ENCODE results near the gene ADAMTS3. TPM values are rescaled to one million over a fixed set of nuclear protein-coding genes. Genes with fewer than 3 reads are reported as not detected.

ADAMTS3 gene
- total and polyA plus RNA-seq, 9 of the 15 experiments (the other 6 are each of a cell fraction or from before 2014, with no cell fraction given), result 4.0 to 18.0 (median 12.1) TPM

DNA sequence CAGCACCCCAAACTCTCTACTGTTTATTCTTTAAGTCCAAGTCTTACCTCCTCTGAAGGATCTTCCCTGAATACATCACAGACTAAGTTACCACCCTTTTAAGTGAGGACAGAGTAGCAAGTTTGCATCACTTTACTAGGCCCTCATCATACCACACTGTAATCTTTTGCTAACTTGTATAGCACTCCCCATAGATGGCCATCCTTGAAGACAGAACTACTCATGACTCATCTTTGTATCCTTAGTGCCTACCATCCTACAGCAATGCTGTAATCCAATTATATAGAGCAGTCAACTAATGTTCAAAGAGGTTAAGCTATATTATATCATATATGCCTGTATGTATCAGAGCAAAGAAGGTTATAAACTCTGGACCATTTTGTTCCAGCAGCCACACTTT, 101.4 kb downstream of the ADAMTS3 start:
- CTCF ChIA-PET (ENCODE audit: low intra/inter-chr PET ratio), result no interaction called here
- TF ChIP-seq, protein P1, sequence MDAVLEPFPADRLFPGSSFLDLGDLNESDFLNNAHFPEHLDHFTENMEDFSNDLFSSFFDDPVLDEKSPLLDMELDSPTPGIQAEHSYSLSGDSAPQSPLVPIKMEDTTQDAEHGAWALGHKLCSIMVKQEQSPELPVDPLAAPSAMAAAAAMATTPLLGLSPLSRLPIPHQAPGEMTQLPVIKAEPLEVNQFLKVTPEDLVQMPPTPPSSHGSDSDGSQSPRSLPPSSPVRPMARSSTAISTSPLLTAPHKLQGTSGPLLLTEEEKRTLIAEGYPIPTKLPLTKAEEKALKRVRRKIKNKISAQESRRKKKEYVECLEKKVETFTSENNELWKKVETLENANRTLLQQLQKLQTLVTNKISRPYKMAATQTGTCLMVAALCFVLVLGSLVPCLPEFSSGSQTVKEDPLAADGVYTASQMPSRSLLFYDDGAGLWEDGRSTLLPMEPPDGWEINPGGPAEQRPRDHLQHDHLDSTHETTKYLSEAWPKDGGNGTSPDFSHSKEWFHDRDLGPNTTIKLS (IDR thresholded peaks at IDR 0.05; ENCODE audit: borderline replicate concordance, low read depth), result no peak
- TF ChIP-seq CBX5 (IDR thresholded peaks at IDR 0.05; ENCODE audit: borderline replicate concordance, low read depth), result no peak
- no peak for TF ChIP-seq NCOA2 (IDR thresholded peaks at IDR 0.05; ENCODE audit: partially characterized antibody in 2 of 2)
- TF ChIP-seq, protein P2, sequence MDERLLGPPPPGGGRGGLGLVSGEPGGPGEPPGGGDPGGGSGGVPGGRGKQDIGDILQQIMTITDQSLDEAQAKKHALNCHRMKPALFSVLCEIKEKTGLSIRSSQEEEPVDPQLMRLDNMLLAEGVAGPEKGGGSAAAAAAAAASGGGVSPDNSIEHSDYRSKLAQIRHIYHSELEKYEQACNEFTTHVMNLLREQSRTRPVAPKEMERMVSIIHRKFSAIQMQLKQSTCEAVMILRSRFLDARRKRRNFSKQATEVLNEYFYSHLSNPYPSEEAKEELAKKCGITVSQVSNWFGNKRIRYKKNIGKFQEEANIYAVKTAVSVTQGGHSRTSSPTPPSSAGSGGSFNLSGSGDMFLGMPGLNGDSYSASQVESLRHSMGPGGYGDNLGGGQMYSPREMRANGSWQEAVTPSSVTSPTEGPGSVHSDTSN (CRISPR knock-in tag; IDR thresholded peaks at IDR 0.05; ENCODE audit: low read depth), result no peak
- TF ChIP-seq, protein P2 (tag; conservative IDR thresholded peaks at IDR 0.05; ENCODE audit: low read depth), result no peak
- TF ChIP-seq SP1 (CRISPR knock-in tag; IDR thresholded peaks at IDR 0.05), result no peak
- no peak for TF ChIP-seq SMAD3 (CRISPR knock-in tag; conservative IDR thresholded peaks at IDR 0.05)
- TF ChIP-seq, protein P3, sequence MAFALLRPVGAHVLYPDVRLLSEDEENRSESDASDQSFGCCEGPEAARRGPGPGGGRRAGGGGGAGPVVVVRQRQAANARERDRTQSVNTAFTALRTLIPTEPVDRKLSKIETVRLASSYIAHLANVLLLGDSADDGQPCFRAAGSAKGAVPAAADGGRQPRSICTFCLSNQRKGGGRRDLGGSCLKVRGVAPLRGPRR (CRISPR knock-in tag; IDR thresholded peaks at IDR 0.05), result no peak
- no peak for TF ChIP-seq NELFE (IDR thresholded peaks at IDR 0.05; ENCODE audit: insufficient read depth, insufficient read length)
- TF ChIP-seq ZNF408 (CRISPR knock-in tag; IDR thresholded peaks at IDR 0.05; ENCODE audit: low read depth), result no peak
- no peak for TF ChIP-seq ZNF699 (CRISPR knock-in tag; IDR thresholded peaks at IDR 0.05; ENCODE audit: insufficient replicate concordance)
- TF ChIP-seq, protein P4, sequence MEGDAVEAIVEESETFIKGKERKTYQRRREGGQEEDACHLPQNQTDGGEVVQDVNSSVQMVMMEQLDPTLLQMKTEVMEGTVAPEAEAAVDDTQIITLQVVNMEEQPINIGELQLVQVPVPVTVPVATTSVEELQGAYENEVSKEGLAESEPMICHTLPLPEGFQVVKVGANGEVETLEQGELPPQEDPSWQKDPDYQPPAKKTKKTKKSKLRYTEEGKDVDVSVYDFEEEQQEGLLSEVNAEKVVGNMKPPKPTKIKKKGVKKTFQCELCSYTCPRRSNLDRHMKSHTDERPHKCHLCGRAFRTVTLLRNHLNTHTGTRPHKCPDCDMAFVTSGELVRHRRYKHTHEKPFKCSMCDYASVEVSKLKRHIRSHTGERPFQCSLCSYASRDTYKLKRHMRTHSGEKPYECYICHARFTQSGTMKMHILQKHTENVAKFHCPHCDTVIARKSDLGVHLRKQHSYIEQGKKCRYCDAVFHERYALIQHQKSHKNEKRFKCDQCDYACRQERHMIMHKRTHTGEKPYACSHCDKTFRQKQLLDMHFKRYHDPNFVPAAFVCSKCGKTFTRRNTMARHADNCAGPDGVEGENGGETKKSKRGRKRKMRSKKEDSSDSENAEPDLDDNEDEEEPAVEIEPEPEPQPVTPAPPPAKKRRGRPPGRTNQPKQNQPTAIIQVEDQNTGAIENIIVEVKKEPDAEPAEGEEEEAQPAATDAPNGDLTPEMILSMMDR (IDR thresholded peaks at IDR 0.05 in 2 of 3, conservative IDR thresholded peaks at IDR 0.05 in 1 of 3; ENCODE audit: insufficient read depth in 2 of 3, low read depth in 1 of 3, low read length in 3 of 3), result no peak
- TF ChIP-seq, protein P5, sequence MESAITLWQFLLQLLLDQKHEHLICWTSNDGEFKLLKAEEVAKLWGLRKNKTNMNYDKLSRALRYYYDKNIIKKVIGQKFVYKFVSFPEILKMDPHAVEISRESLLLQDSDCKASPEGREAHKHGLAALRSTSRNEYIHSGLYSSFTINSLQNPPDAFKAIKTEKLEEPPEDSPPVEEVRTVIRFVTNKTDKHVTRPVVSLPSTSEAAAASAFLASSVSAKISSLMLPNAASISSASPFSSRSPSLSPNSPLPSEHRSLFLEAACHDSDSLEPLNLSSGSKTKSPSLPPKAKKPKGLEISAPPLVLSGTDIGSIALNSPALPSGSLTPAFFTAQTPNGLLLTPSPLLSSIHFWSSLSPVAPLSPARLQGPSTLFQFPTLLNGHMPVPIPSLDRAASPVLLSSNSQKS (CRISPR knock-in tag; IDR thresholded peaks at IDR 0.05), result no peak

More for the DNA sequence above, 101.4 kb downstream of the ADAMTS3 start:
- no peaks in the 10 kb centered on the region for H3K9me1 ChIP-seq (ENCODE audit: control insufficient read depth, insufficient read depth, low read length)
- POLR2A ChIA-PET, result no interaction called here
- FAIRE-seq (no peak), DNase-seq (ENCODE audit: extremely low read depth in 1 of 4, low spot score in 3 of 4) (no peak), ATAC-seq (no peak)
- peaks cover 40% of the 10 kb centered on the region for H3K79me2 ChIP-seq (ENCODE audit: control insufficient read depth, insufficient read depth, low read length)
- no peak overlapping the region for H3K4me2 ChIP-seq (ENCODE audit: insufficient read depth, low read length)
- no peak overlapping the region for H3K4me3 ChIP-seq
- H3K9ac ChIP-seq (ENCODE audit: insufficient read depth in 1 of 2, low read depth in 2 of 2, low read length in 2 of 2), result no peak overlapping the region
- H3K27me3 ChIP-seq (ENCODE audit: control insufficient read depth in 2 of 2, insufficient read depth in 2 of 2, low read length in 2 of 2), result no peaks in the 10 kb centered on the region
- no TSS peak for BruUV-seq (replicated peaks)
- H3K27ac ChIP-seq (ENCODE audit: extremely low read depth, low read depth, low read length), result no peak overlapping the region
- no peak overlapping the region for H2AFZ ChIP-seq (ENCODE audit: low read depth, low read length)
- H3K4me1 ChIP-seq (replicated peaks in 1 of 2; ENCODE audit: control insufficient read depth in 2 of 2, insufficient read depth in 2 of 2, low read length in 2 of 2), result peaks cover 0 to under 1% of the 10 kb centered on the region in 2 experiments; a peak in 2 of 5 replicates
- intact Hi-C loops (cut with micrococcal nuclease) (loop anchor here (5.0 kb wide), 1 partner anchor 140 kb away; no protein-coding TSS in a partner anchor), in situ Hi-C loops (cut with MboI) (no loop called here)
- no peaks in the 10 kb centered on the region; the same call in 2 of the 3 replicates for H3K36me3 ChIP-seq (ENCODE audit: control insufficient read depth, insufficient read depth, low read length)
- H3K9me3 ChIP-seq (replicated peaks; ENCODE audit: control insufficient read depth, insufficient read depth, low read depth, low read length), result no peaks in the 10 kb centered on the region
- H4K20me1 ChIP-seq (replicated peaks; ENCODE audit: control insufficient read depth, insufficient read depth, low read length), result no peaks in the 10 kb centered on the region

Measured in K562 (cell line).